GM12874 (cell line): Measurements from ENCODE around the gene POLR2L.

Source experiments
- CTCF ChIP-seq: IDR thresholded peaks from 2 replicates; pipeline ENCODE4 v1.5.1; 2011; ENCODE audit warnings: low read depth, mild to moderate bottlenecking, control low read depth, low read length, moderate library complexity; ENCODE audit not compliant: insufficient read depth

Gene POLR2L

DNA sequence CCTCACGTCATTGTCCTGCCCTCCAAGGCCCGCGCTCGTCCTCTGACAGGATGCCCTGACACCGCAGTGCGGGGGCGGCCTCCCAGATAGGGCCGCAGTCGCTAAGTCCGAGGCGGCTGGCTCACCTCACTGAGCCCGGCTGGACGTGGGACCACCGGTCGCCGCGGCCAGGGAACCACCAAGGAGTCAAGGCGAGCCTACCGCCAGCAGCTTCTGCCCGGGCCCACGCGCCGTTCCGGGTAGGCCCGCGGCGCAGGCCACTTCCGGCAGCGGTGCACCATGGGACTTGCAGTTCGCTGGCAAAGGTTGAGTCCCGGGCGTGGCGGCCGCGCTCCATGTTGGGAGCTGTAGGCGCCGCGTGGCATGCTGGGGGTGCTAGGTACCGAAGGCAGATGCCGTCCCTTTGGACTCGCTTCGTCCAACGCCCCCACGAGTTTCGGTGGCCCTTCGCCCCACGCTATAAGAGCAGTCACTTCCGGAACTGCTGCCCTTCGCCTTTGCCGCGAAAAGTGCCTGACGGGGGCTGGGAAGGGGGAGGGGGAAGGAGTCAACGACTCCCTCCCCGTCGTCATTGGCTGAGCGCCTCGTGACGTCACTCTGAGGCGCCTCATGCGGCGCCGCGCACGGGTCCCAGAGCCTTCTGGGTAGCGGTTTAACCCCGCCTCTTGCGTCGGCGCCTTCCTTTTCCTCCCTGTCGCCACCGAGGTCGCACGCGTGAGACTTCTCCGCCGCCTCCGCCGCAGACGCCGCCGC, 32.9 kb downstream of the POLR2L start, which contains the start of gene RPLP2:
Gene RPLP2, plus strand, starts transcription at position 681 of the 753 bp plus-strand sequence. CDS start 268 bp downstream, outside the sequence.
- no peak for TF ChIP-seq CTCF

DNA sequence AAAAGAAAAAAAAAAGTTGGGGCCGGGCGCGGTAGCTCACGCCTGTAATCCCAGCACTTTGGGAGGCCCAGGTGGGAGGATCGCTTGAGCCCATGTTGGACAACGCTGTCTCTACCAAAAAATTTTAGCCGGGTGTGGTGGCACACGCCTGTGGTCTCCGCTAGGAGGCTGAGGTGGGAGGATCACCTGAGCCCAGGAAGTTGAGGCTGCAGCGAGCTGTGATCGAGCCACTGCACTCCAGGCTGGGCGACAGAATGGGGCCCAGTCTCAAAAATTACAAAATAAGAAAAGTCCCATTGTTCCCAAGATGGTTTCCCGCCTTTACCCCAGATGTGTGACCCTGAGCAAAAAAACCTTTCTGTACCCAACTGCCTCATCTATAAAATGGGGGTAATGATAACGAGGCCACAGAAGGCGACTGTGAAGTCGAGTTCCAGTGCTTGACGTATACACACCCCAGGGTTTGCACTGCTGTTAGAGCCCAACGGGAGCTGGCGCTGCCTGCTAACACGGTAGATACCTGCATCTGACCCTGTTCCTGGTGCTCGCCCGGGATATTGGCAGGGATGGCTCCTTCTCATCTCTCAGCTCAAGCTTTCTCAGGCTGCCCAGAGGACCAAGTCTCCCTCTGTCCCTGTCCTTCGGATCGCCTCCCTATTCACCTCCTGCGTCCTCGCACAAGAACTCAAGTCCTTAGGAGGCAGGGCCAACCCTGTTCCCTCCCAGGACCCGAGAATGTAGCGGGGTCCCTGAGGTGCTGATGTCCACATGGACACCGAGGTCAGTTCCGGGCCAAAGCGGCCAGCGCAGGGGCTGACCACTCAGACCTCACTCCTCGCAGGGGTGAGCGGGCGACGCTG, 33.7 kb downstream of the POLR2L start:
- no peak for TF ChIP-seq CTCF

DNA sequence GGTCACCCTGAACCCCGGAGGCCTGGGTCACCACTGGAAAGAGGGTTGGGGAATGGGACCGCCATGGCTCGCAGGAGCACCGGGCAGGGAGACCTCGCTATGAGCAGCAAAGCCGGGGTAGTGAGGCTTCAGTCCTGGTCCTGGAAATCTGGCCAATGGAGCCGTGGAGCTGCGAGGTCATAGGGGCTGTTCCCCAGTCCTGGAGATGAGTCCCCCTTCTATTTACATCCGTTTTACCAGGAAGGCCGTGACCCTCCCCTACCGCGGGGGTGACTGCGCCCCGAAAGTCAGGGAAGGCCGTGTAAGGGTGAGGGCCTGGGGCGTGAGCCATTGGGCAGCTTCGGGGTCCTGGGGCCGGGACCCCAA, 37.7 kb downstream of the POLR2L start:
- TF ChIP-seq CTCF, result no peak

- no peak for TF ChIP-seq CTCF
These were observed 38.3 kb downstream of the POLR2L start for GRCh38 chr11:803770-804598.

- TF ChIP-seq CTCF, result no peak
These were observed 38.9 kb downstream of the POLR2L start for GRCh38 chr11:803467-803742.

DNA sequence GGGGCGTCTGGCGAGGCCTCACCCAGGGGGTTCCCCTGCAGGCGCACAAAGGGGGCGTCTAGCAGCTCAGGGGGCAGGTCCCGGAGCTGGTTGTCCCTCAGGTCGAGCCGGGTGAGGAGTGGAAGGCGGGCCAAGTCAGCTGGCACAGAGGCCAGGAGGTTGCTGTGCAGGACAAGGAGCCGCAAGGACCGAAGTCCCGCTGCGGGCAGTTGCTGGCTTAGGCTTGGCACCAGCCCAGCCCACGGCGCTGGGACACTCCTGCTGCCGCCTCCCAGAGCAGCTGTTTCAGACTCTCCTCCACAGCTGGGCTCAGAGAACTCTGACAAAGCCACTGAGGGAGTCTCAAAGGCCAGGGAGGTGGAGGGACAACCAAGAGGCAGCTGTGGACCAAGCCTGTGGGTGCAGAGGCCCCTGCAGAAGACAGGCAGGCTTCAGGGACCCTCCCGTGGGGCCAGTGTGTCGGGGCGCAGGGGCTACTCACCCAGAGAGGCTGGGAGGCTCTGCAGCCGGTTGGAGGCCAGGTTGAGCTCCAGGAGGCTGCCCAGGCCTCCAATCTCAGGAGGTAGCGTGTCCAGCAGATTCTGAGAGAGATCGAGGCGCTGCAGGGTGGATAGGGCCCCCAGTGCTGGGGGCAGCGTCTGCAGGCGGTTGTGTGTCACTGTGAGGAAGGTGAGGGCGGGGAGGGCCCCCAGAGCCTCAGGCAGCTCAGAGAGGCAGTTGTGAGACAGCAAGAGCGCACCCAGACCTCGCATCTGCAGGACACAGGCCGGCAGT, 39.4 kb downstream of the POLR2L start:
- no peak for TF ChIP-seq CTCF
